H1 (cell line): ENCODE results near the gene AP1M1. TPM values are rescaled to one million over a fixed set of nuclear protein-coding genes. Genes with fewer than 3 reads are reported as not detected.

Experiments
- KDM5A ChIP-seq: fragments of 200-600 bp; IDR thresholded peaks from 2 replicates; pipeline ENCODE4 v1.7.1; 2012; ENCODE audit warnings: mild to moderate bottlenecking, low read length, inconsistent platforms, mixed read lengths
- SP1 ChIP-seq: IDR thresholded peaks from 2 replicates; pipeline ENCODE4 v1.6.1; 2011; ENCODE audit warnings: low read depth, low read length
- polyA plus RNA-seq, 7 experiments: library from polyadenylated mRNA; depleted of rRNA in 3 of 7; stranded (reverse) in 5 of 7; unstranded in 2 of 7; fragments of >200 nt in 5 of 7; fragments of 200-250 nt in 2 of 7; gene quantifications; 1 replicate in 5 of 7; 2 replicates in 1 of 7; 4 replicates in 1 of 7; pipeline versions ENCODE4 v1.2.1 to v1.2.3, GENCODE V29; 2011 to 2013; ENCODE audit warnings: missing spikeins in 2 of 7, mixed read lengths in 2 of 7
- total RNA-seq: library from RNA; stranded (reverse); fragmentation: NEBNext Ultra II Directional; extraction: Animal tissue kit (Norgen Biotek cat#: 25700); gene quantifications from 2 replicates; pipeline ENCODE4 v1.2.1, GENCODE V29; 2021

AP1M1 gene
- total and polyA plus RNA-seq, 2 of the 8 experiments (the other 6 are each of a cell fraction or from before 2014, with no cell fraction given): 30.9 to 37.5 TPM

- TF ChIP-seq SP1 (no peak), KDM5A (no peak)
- TF ChIP-seq, all 59 proteins: peak for 0
Observed at GRCh38 chr19:16167055-16167454, 30.7 kb upstream of the AP1M1 start (continued).
